ENCODE data around the gene SSB. TPM values are rescaled to one million over a fixed set of nuclear protein-coding genes. Genes with fewer than 3 reads are reported as not detected.

Gene SSB
- total and polyA plus RNA-seq, 9 of the 15 experiments (the other 6 are each of a cell fraction or from before 2014, with no cell fraction given) = 317 to 849 (median 515) TPM

- no peak for TF ChIP-seq ZMIZ1 (IDR thresholded peaks at IDR 0.05; ENCODE audit: low read depth in 2 of 2, low read length in 2 of 2)
- no peak for TF ChIP-seq TFAP4 (CRISPR knock-in tag; IDR thresholded peaks at IDR 0.05; ENCODE audit: borderline replicate concordance)
- no peak for TF ChIP-seq XRCC4 (IDR thresholded peaks at IDR 0.05; ENCODE audit: extremely low read depth, insufficient read depth, insufficient read length)
- TF ChIP-seq USF1 (CRISPR knock-in tag; IDR thresholded peaks at IDR 0.05) = no peak
- no peak for TF ChIP-seq NCOA6 (IDR thresholded peaks at IDR 0.05)
- no peak for TF ChIP-seq NEUROD1 (IDR thresholded peaks at IDR 0.05; ENCODE audit: borderline replicate concordance, low read depth, low read length, partially characterized antibody)
- no peak for TF ChIP-seq DLX4 (CRISPR knock-in tag; IDR thresholded peaks at IDR 0.05)
- no peak for TF ChIP-seq HDGF (IDR thresholded peaks at IDR 0.05)
- TF ChIP-seq ZNF146 (CRISPR knock-in tag; IDR thresholded peaks at IDR 0.05; ENCODE audit: unreplicated experiment) = no peak
- TF ChIP-seq POLR2H (tag; IDR thresholded peaks at IDR 0.05; ENCODE audit: low read depth) = 0 out of 2 replicates have a peak, but pooled peaks have one; percentile 14
- no peak for TF ChIP-seq SIRT6 (IDR thresholded peaks at IDR 0.05; ENCODE audit: low read depth, low read length)
- TF ChIP-seq HNRNPUL1 (IDR thresholded peaks at IDR 0.05; ENCODE audit: low read length) = no peak
- no peak for TF ChIP-seq ASH1L (IDR thresholded peaks at IDR 0.05; ENCODE audit: borderline replicate concordance, low read depth, partially characterized antibody)
- TF ChIP-seq ARID3B (CRISPR knock-in tag; IDR thresholded peaks at IDR 0.05; ENCODE audit: borderline replicate concordance) = no peak
- TF ChIP-seq POLR2A (conservative IDR thresholded peaks at IDR 0.05) = no peak
- TF ChIP-seq MTF1 (CRISPR knock-in tag; IDR thresholded peaks at IDR 0.05; ENCODE audit: borderline replicate concordance) = no peak
- TF ChIP-seq FOXP1 (CRISPR knock-in tag; IDR thresholded peaks at IDR 0.05) = no peak
- no peak for TF ChIP-seq NR3C1 (CRISPR knock-in tag; IDR thresholded peaks at IDR 0.05)
- TF ChIP-seq E4F1 (CRISPR knock-in tag; IDR thresholded peaks at IDR 0.05; ENCODE audit: borderline replicate concordance) = no peak
- TF ChIP-seq EP300 (IDR thresholded peaks at IDR 0.05; ENCODE audit: low read length) = 0 out of 2 replicates have a peak, but pooled peaks have one; percentile 19
Measured at GRCh38 chr2:169834401-169834800, 35.7 kb downstream of the SSB start (continued).
